Measurements from ENCODE around the gene ADD1. TPM values are rescaled to one million over a fixed set of nuclear protein-coding genes. Genes with fewer than 3 reads are reported as not detected.

The ADD1 gene
- total and polyA plus RNA-seq, 2 donors (not counting 1 experiment from before 2014, with no cell fraction given): 164 to 171 TPM

DNA sequence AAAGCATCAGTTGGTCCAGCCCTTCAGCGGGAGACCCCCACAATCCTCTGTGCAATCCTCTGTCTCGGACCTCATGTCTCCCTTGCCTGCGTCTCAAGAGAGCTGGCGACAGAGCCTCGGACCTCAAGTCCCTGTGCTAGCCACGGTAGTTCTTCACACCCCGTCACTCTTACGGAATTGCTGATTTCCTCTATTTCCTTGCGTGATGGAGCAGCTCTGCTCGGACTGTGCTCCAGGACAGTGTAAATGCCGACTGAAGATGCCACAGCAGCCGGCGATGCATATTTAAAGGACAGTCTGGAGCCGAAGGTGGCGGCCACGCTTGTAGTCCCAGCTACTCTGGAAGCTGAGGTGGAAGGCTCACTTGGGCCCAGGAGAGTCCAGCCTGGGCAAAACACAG is 121.6 kb downstream of the ADD1 start:
- Histone ChIP-seq H3K9me3 (ENCODE audit: control insufficient read depth, insufficient read depth, low read depth, low read length) (no peaks in the 10 kb centered on the region), H3K4me2 (ENCODE audit: extremely low read depth, insufficient read depth, low read length) (peak overlapping the region; percentile 13), H3K27ac (ENCODE audit: insufficient read depth, low read length) (no peak overlapping the region)

DNA sequence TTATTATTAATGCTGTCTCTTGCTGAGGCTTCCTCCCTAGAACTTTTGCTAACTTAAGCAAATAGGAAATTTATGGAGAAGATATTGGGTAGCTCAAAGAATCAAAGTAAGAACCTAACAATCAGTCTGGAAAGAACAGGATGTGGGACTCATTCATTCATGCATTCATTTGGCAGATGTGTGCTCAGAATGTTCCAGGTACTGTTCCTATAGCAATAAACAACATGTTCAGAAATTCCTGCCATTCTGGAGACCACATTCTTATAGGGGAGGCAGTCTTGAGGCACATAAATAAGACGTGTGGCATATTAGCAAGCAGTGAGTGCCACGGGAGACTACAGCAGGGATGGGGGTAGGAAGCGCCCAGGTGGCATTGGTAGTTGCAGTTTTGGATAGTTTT is 124.7 kb downstream of the ADD1 start:
- TF ChIP-seq EZH2 (IDR thresholded peaks at IDR 0.05; ENCODE audit: low read length, missing control alignments): no peak
- TF ChIP-seq, protein P1, sequence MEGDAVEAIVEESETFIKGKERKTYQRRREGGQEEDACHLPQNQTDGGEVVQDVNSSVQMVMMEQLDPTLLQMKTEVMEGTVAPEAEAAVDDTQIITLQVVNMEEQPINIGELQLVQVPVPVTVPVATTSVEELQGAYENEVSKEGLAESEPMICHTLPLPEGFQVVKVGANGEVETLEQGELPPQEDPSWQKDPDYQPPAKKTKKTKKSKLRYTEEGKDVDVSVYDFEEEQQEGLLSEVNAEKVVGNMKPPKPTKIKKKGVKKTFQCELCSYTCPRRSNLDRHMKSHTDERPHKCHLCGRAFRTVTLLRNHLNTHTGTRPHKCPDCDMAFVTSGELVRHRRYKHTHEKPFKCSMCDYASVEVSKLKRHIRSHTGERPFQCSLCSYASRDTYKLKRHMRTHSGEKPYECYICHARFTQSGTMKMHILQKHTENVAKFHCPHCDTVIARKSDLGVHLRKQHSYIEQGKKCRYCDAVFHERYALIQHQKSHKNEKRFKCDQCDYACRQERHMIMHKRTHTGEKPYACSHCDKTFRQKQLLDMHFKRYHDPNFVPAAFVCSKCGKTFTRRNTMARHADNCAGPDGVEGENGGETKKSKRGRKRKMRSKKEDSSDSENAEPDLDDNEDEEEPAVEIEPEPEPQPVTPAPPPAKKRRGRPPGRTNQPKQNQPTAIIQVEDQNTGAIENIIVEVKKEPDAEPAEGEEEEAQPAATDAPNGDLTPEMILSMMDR (conservative IDR thresholded peaks at IDR 0.05 in 1 of 2, IDR thresholded peaks at IDR 0.05 in 1 of 2; ENCODE audit: low read depth in 1 of 2, low read length in 2 of 2): no peak
- Histone ChIP-seq H3K4me3 (replicated peaks in 1 of 4; ENCODE audit: control extremely low read depth in 1 of 4, insufficient read depth in 1 of 4, low read depth in 3 of 4, low read length in 4 of 4) (no peak overlapping the region), H4K20me1 (ENCODE audit: control insufficient read depth, extremely low read depth, insufficient read depth, low read length) (no peaks in the 10 kb centered on the region), H3K4me1 (ENCODE audit: control insufficient read depth, extremely low read depth, insufficient read depth, low read length) (no peaks in the 10 kb centered on the region), H3K4me2 (ENCODE audit: extremely low read depth, insufficient read depth, low read length) (no peak overlapping the region), H3K9me3 (ENCODE audit: control insufficient read depth, insufficient read depth, low read depth, low read length) (no peaks in the 10 kb centered on the region), H3K9ac (ENCODE audit: insufficient read depth, low read length) (no peak overlapping the region), H3K36me3 (ENCODE audit: control insufficient read depth, insufficient read depth, low read length) (no peaks in the 10 kb centered on the region), H3K79me2 (ENCODE audit: control insufficient read depth, insufficient read depth, low read length) (peaks cover 1% of the 10 kb centered on the region), H3K27ac (ENCODE audit: insufficient read depth, low read length) (no peak overlapping the region), H2AFZ (ENCODE audit: low read length) (no peak overlapping the region), H3K27me3 (ENCODE audit: control insufficient read depth, insufficient read depth, low read length) (no peaks in the 10 kb centered on the region)
- peak in 1 of 2 donors; percentile 32 for DNase-seq (ENCODE audit: low read depth in 2 of 2)

More for the DNA sequence above, 121.6 kb downstream of the ADD1 start:
- Histone ChIP-seq H3K79me2 (ENCODE audit: control insufficient read depth, insufficient read depth, low read length) (peaks cover 23% of the 10 kb centered on the region), H2AFZ (ENCODE audit: low read length) (no peak overlapping the region), H3K27me3 (ENCODE audit: control insufficient read depth, insufficient read depth, low read length) (no peaks in the 10 kb centered on the region), H4K20me1 (ENCODE audit: control insufficient read depth, extremely low read depth, insufficient read depth, low read length) (no peaks in the 10 kb centered on the region), H3K4me3 (replicated peaks in 1 of 4; ENCODE audit: control extremely low read depth in 1 of 4, insufficient read depth in 1 of 4, low read depth in 3 of 4, low read length in 4 of 4) (peak overlapping the region in 1 of 4 experiments; percentile 90), H3K36me3 (ENCODE audit: control insufficient read depth, insufficient read depth, low read length) (peaks cover 2% of the 10 kb centered on the region), H3K4me1 (ENCODE audit: control insufficient read depth, extremely low read depth, insufficient read depth, low read length) (peaks cover 4% of the 10 kb centered on the region), H3K9ac (ENCODE audit: insufficient read depth, low read length) (no peak overlapping the region)
- TF ChIP-seq, protein P1 (conservative IDR thresholded peaks at IDR 0.05 in 1 of 2, IDR thresholded peaks at IDR 0.05 in 1 of 2; ENCODE audit: low read depth in 1 of 2, low read length in 2 of 2): no peak
- TF ChIP-seq EZH2 (IDR thresholded peaks at IDR 0.05; ENCODE audit: low read length, missing control alignments): no peak
- DNase-seq (ENCODE audit: low read depth in 2 of 2): no peak

DNA sequence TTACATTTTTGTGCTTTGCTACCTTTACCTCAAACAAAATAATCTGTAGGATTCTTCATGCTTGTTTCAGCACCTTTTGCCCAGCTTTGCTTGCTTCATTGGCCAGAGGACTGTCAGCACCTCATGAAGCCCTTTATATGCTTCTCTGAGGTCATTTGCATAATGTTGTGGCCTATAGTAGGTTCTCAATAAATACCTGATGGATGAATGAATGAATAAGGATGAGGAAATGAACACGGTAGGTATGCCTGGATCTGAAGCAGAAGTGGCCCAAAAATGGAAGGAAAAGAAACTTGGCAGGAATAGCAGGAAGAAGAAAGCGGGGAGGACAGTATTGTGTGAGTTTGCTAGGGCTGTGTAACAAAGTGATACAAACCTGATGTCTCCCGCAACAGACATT is 127.6 kb downstream of the ADD1 start:
- TF ChIP-seq EZH2 (IDR thresholded peaks at IDR 0.05; ENCODE audit: low read length, missing control alignments): no peak
- TF ChIP-seq, protein P1 (conservative IDR thresholded peaks at IDR 0.05 in 1 of 2, IDR thresholded peaks at IDR 0.05 in 1 of 2; ENCODE audit: low read depth in 1 of 2, low read length in 2 of 2): no peak
- no peak overlapping the region for H3K4me3 ChIP-seq (replicated peaks in 1 of 4; ENCODE audit: control extremely low read depth in 1 of 4, insufficient read depth in 1 of 4, low read depth in 3 of 4, low read length in 4 of 4)
- H3K79me2 ChIP-seq (ENCODE audit: control insufficient read depth, insufficient read depth, low read length): no peaks in the 10 kb centered on the region
- H3K4me2 ChIP-seq (ENCODE audit: extremely low read depth, insufficient read depth, low read length): no peak overlapping the region
- no peak overlapping the region for H3K27ac ChIP-seq (ENCODE audit: insufficient read depth, low read length)
- no peaks in the 10 kb centered on the region for H3K27me3 ChIP-seq (ENCODE audit: control insufficient read depth, insufficient read depth, low read length)
- no peaks in the 10 kb centered on the region for H4K20me1 ChIP-seq (ENCODE audit: control insufficient read depth, extremely low read depth, insufficient read depth, low read length)
- no peak overlapping the region for H3K9ac ChIP-seq (ENCODE audit: insufficient read depth, low read length)
- no peak for DNase-seq (ENCODE audit: low read depth in 2 of 2)
- H3K9me3 ChIP-seq (ENCODE audit: control insufficient read depth, insufficient read depth, low read depth, low read length): no peaks in the 10 kb centered on the region
- H3K4me1 ChIP-seq (ENCODE audit: control insufficient read depth, extremely low read depth, insufficient read depth, low read length): no peaks in the 10 kb centered on the region
- H2AFZ ChIP-seq (ENCODE audit: low read length): no peak overlapping the region
- H3K36me3 ChIP-seq (ENCODE audit: control insufficient read depth, insufficient read depth, low read length): no peaks in the 10 kb centered on the region

All from fibroblast of lung (primary cell).